Neural crest cell (in vitro differentiated cells): ENCODE results near the gene SMAD7. TPM values are rescaled to one million over a fixed set of nuclear protein-coding genes. Genes with fewer than 3 reads are reported as not detected.
A peak's percentile ranks its signal among the peaks of the same experiment; 100 is the strongest.

Source experiments
- DNase-seq: peaks from one replicate; pipeline ENCODE4 v3.0.0; 2021; ENCODE audit warnings: low read depth, mixed read lengths, low spot score
- H3K27ac Mint-ChIP-seq: one replicate; pipeline ENCODE4 v1.8.0; 2021; ENCODE audit warnings: mild to moderate bottlenecking, mixed read lengths; ENCODE audit not compliant: unreplicated experiment
- H3K27me3 Mint-ChIP-seq: 2 replicates; pipeline ENCODE4 v1.8.0; 2021; ENCODE audit warnings: low read depth, mild to moderate bottlenecking, mixed read lengths
- H3K36me3 Mint-ChIP-seq: 2 replicates; pipeline ENCODE4 v1.8.0; 2021; ENCODE audit warnings: low read depth, mild to moderate bottlenecking, mixed read lengths
- H3K4me1 Mint-ChIP-seq: 2 replicates; pipeline ENCODE4 v1.8.0; 2021; ENCODE audit warnings: mixed read lengths
- H3K4me3 Mint-ChIP-seq: one replicate; pipeline ENCODE4 v1.8.0; 2021; ENCODE audit warnings: mild to moderate bottlenecking, mixed read lengths
- H3K9me3 Mint-ChIP-seq: 2 replicates; pipeline ENCODE4 v1.8.0; 2021; ENCODE audit warnings: mixed read lengths
- total RNA-seq: library from RNA; stranded (reverse); gene quantifications from 2 replicates; pipeline ENCODE4 v1.2.1, GENCODE V29; 2021
- TF ChIP-seq, protein P1 (sequence below): fragments of 200-600 bp; sonication (generic); conservative IDR thresholded peaks from 2 replicates; pipeline ENCODE4 v1.5.0; 2021; ENCODE audit warnings: antibody characterized with exemption, mild to moderate bottlenecking

SMAD7 gene
- total RNA-seq, 1 donor from 2014 or later, result 2.0 TPM

DNA sequence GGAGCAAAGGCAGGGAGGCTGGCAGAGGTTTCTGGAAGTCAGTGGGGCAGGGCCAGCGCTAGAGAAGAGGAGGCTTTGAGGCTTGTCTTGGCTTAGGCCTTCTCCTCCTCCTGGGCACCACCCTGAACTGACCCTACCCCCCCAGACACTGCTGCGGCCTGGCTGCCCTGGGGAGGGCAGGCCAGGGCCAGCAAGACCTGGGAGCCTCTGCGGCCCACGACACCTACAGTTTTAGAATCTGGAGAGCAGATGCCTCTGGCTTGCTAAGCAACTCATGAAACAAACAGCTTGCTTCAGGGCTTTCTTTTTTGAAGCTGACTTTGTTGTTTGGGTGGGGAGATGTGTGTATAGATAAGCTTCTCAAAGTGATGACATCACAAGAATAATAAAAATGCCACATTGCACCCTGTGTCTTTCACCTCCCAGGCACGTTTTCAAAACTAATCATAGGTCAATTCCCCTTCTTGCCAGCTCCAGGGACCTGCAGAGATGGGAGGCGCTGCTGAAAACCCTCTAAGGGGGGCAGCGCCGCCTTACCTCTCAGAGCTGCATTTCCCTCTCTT is 46.2 kb upstream of the SMAD7 start:
- no peaks in the 10 kb centered on the region for H3K9me3 Mint-ChIP-seq
- no peak overlapping the region for H3K27ac Mint-ChIP-seq
- peaks cover 16% of the 10 kb centered on the region for H3K4me1 Mint-ChIP-seq
- no peak overlapping the region for H3K4me3 Mint-ChIP-seq
- no peaks in the 10 kb centered on the region for H3K36me3 Mint-ChIP-seq
- TF ChIP-seq, protein P1, sequence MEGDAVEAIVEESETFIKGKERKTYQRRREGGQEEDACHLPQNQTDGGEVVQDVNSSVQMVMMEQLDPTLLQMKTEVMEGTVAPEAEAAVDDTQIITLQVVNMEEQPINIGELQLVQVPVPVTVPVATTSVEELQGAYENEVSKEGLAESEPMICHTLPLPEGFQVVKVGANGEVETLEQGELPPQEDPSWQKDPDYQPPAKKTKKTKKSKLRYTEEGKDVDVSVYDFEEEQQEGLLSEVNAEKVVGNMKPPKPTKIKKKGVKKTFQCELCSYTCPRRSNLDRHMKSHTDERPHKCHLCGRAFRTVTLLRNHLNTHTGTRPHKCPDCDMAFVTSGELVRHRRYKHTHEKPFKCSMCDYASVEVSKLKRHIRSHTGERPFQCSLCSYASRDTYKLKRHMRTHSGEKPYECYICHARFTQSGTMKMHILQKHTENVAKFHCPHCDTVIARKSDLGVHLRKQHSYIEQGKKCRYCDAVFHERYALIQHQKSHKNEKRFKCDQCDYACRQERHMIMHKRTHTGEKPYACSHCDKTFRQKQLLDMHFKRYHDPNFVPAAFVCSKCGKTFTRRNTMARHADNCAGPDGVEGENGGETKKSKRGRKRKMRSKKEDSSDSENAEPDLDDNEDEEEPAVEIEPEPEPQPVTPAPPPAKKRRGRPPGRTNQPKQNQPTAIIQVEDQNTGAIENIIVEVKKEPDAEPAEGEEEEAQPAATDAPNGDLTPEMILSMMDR, result no peak
- H3K27me3 Mint-ChIP-seq, result no peaks in the 10 kb centered on the region
- DNase-seq, result no peak

DNA sequence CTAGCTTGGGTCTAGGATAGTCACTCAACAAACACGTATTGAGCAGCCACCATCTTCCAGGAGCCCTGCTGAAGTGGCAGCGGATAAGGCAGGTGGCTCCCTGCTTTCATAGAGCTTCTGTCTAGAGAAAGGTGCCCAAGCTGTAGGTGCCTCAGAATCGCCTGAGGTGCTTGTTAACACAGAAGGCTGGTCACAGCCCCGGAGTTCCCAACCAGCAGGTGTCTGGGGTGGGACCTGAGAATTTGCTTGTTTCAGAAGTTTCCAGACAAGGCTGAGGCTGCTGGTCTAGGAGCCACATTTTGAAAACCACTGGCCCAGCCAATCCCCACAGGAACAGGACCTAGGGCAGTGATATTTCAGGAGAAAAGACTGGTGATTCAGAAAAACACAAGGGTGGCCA is 45.3 kb upstream of the SMAD7 start:
- no peaks in the 10 kb centered on the region for H3K36me3 Mint-ChIP-seq
- peaks cover 16% of the 10 kb centered on the region for H3K4me1 Mint-ChIP-seq
- no peak overlapping the region for H3K4me3 Mint-ChIP-seq
- H3K27ac Mint-ChIP-seq, result no peak overlapping the region
- H3K27me3 Mint-ChIP-seq, result no peaks in the 10 kb centered on the region
- no peaks in the 10 kb centered on the region for H3K9me3 Mint-ChIP-seq
- DNase-seq, result no peak
- TF ChIP-seq, protein P1, result no peak

DNA sequence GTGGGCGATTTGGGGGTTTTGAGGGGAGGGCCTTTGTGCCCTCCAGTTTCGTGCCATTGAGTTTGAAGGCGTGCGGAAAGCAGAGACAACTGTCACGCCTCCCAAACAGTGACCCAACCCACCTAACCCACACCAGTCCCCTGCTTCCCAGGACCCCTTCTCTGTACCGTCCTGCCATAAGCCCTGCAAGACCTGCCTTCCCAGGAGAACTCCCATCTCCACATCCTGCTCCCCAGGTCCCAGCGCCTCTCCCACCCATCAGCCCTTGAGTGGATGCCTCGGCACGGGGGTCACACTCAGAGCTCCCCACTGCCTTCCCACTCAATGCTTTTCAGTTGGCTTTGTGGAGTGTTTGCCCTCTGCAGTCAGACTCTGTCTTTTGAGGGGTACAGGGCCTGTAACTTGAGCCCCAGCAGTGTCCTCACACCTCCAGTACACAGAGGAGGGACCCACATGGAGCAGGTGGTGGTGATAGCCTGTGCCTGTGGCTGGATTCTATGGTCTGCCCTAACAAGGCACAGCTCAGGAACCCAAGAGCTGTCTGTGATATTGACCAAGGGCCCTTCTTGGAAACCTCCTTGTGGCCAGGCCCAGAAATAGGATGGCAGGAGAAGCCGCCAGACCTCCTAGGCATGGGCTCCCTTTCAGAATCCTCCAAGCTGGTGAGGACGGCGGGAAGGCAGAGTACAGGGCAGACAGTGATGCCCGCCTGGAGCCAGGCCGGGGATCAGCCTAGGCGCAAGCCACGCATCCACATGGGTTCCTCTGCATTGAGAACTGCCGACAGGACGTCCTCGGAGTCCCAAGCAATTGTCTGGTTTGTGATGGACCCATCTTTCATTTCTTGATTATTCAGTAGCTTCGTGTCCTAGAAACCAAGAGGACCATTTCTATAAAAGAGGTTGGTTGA is 44.4 kb upstream of the SMAD7 start:
- no peaks in the 10 kb centered on the region for H3K36me3 Mint-ChIP-seq
- peaks cover 16% of the 10 kb centered on the region for H3K4me1 Mint-ChIP-seq
- no peak overlapping the region for H3K4me3 Mint-ChIP-seq
- H3K9me3 Mint-ChIP-seq, result no peaks in the 10 kb centered on the region
- no peak overlapping the region for H3K27ac Mint-ChIP-seq
- H3K27me3 Mint-ChIP-seq, result no peaks in the 10 kb centered on the region
- TF ChIP-seq, protein P1, result no peak
- DNase-seq, result no peak

DNA sequence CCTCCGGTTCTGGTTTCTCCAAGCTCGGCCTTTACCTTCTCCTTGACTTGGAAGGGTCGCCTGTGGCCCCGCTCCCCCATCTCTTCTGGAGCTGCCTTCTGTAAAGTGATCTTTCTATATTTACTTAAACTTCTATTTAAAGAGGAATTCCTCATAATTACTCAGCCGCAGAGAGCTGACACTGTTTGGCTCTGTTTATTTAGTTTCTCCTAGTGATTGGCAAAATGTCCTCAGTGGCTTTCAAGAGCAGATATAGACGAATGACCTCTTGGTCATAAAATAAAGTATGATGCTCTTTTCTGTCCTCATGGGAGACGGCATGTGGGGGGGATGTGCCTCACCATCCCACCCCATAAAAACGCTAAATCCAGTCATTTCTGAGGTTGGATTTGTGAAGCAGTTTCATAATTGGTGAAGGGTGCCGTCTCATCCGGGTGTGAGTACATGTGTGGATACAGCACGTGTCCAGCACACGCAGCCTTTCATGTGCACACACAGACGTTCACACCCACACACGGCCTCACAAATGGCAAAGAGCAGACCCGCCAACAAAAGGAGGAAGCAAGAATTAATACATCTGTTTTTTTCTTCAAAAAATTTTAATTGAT is 43.4 kb upstream of the SMAD7 start:
- H3K27me3 Mint-ChIP-seq, result no peaks in the 10 kb centered on the region
- H3K9me3 Mint-ChIP-seq, result no peaks in the 10 kb centered on the region
- TF ChIP-seq, protein P1, result no peak
- no peaks in the 10 kb centered on the region for H3K36me3 Mint-ChIP-seq
- DNase-seq, result no peak
- no peak overlapping the region for H3K27ac Mint-ChIP-seq
- H3K4me3 Mint-ChIP-seq, result no peak overlapping the region
- H3K4me1 Mint-ChIP-seq, result peaks cover 16% of the 10 kb centered on the region

DNA sequence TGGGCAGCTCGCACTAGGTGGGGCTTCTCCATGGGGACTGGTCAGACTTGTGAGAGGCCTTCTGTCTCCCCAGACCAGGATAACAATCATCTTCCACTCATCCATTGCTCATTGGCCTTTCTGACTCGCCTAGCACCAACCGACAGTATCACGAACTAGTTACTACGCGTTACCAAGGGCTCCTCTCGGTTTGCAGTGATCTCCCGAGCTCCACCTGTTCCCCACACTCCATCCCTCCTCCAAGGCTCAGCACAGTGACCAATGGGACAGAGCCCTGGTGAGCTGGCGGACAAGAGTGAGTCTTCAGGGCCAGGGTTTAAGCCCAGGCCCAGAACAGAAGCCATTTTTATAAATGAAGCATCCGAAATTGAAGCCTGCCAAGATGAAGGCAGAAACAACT is 42.8 kb upstream of the SMAD7 start:
- no peak overlapping the region for H3K4me3 Mint-ChIP-seq
- H3K27me3 Mint-ChIP-seq, result no peaks in the 10 kb centered on the region
- peak overlapping the region; percentile 63 for H3K27ac Mint-ChIP-seq

More for the DNA sequence above, 42.8 kb upstream of the SMAD7 start:
- Mint-ChIP-seq H3K36me3 (no peaks in the 10 kb centered on the region), H3K4me1 (peaks cover 16% of the 10 kb centered on the region), H3K9me3 (no peaks in the 10 kb centered on the region)
- TF ChIP-seq, protein P1, result no peak
- DNase-seq, result no peak
